OCI-LY7 (cell line): Measurements from ENCODE around the gene EEPD1. TPM values are rescaled to one million over a fixed set of nuclear protein-coding genes. Genes with fewer than 3 reads are reported as not detected.
A peak's percentile ranks its signal among the peaks of the same experiment; 100 is the strongest.

ENCODE experiments used
- BruUV-seq: library from RNA; stranded (reverse); fragments of 400-500 nt; replicated peaks from 2 replicates; lab custom pipeline; 2021; lab: Mats Ljungman, UMichigan
- CTCF ChIA-PET: fragments of 300-600 bp; sonication (Branson Sonifier 250); formaldehyde crosslinking; loops from one replicate; lab custom pipeline; 2022; ENCODE audit warnings: antibody characterized with exemption; ENCODE audit not compliant: unreplicated experiment; lab: Charles Lee
- POLR2A ChIA-PET: fragments of 300-600 bp; sonication (Branson Sonifier 250); formaldehyde crosslinking; loops from one replicate; lab custom pipeline; 2022; ENCODE audit warnings: antibody characterized with exemption; lab: Charles Lee
- DNase-seq: peaks from one replicate; pipeline ENCODE4 v3.0.0-alpha.2; 2015; ENCODE audit warnings: low spot score
- H2AFZ ChIP-seq: fragments of 200-600 bp; sonication (generic), shearing (Covaris generic); 2 replicates; pipeline ENCODE4 v1.6.1; 2014; ENCODE audit warnings: mild to moderate bottlenecking, antibody characterized with exemption, low read length, moderate library complexity
- H3K27ac ChIP-seq: fragments of 200-600 bp; sonication (generic); 2 replicates; pipeline ENCODE4 v1.5.1; 2014; ENCODE audit warnings: mixed run types, low read depth, mild to moderate bottlenecking, moderate library complexity, low read length, inconsistent platforms; ENCODE audit not compliant: poor library complexity, severe bottlenecking
- H3K36me3 ChIP-seq: fragments of 200-600 bp; sonication (generic); 2 replicates; pipeline ENCODE4 v1.6.1; 2014; ENCODE audit warnings: mild to moderate bottlenecking, antibody characterized with exemption, low read length, moderate library complexity, mixed read lengths; ENCODE audit not compliant: insufficient read depth
- H3K4me1 ChIP-seq: fragments of 200-600 bp; sonication (generic); 2 replicates; pipeline ENCODE4 v1.5.1; 2014; ENCODE audit warnings: mild to moderate bottlenecking, low read length; ENCODE audit not compliant: insufficient read depth, poor library complexity, severe bottlenecking
- H3K4me2 ChIP-seq: fragments of 200-600 bp; sonication (generic); 2 replicates; pipeline ENCODE4 v1.6.1; 2014; ENCODE audit warnings: mild to moderate bottlenecking, low read length
- H3K4me3 ChIP-seq: fragments of 200-600 bp; sonication (generic); 2 replicates; pipeline ENCODE4 v1.5.1; 2014; ENCODE audit warnings: mild to moderate bottlenecking, low read depth, low read length; ENCODE audit not compliant: poor library complexity, severe bottlenecking
- H3K79me2 ChIP-seq: fragments of 200-600 bp; sonication (generic); 2 replicates; pipeline ENCODE4 v1.6.1; 2016; ENCODE audit warnings: low read depth, mild to moderate bottlenecking, low read length, moderate library complexity, mixed read lengths; ENCODE audit not compliant: insufficient read depth
- H3K9me2 ChIP-seq: fragments of 200-600 bp; sonication (generic); 2 replicates; pipeline ENCODE4 v1.6.1; 2016; ENCODE audit warnings: mild to moderate bottlenecking, low read length, mixed read lengths; ENCODE audit not compliant: insufficient read depth
- H3K9me3 ChIP-seq: fragments of 200-600 bp; sonication (generic); 2 replicates; pipeline ENCODE4 v1.6.1; 2014; ENCODE audit warnings: mild to moderate bottlenecking, mixed run types, low read length, mixed read lengths
- H4K20me1 ChIP-seq: fragments of 200-600 bp; sonication (generic); 2 replicates; pipeline ENCODE4 v1.6.1; 2014; ENCODE audit warnings: mild to moderate bottlenecking, antibody characterized with exemption, low read length, moderate library complexity, mixed read lengths; ENCODE audit not compliant: insufficient read depth
- EZH2phosphoT487 ChIP-seq: fragments of 200-600 bp; sonication (generic); IDR thresholded peaks from 2 replicates; pipeline ENCODE4 v1.6.1; 2018; ENCODE audit warnings: low read depth, borderline replicate concordance, mild to moderate bottlenecking, mixed run types, antibody characterized with exemption, low read length, moderate library complexity, mixed read lengths
- intact Hi-C: fragments of 100-400 bp; cut with micrococcal nuclease; formaldehyde crosslinking; loops from one replicate; pipeline ENCODE4 v1.10.0; 2022; ENCODE audit not compliant: unreplicated experiment
- total RNA-seq, 2 experiments: library from RNA; depleted of rRNA in 1 of 2; stranded (reverse); fragments of >200 nt in 1 of 2; shearing (Covaris generic) in 1 of 2; gene quantifications; 2 replicates each; pipeline ENCODE4 v1.2.3, GENCODE V29; 2014 to 2022
- TF ChIP-seq, protein P1 (sequence below): fragments of 200-600 bp; sonication (generic); conservative IDR thresholded peaks from 2 replicates; pipeline ENCODE4 v1.5.1; 2014; ENCODE audit warnings: mild to moderate bottlenecking, antibody characterized with exemption, low read length, moderate library complexity, mixed read lengths

Gene EEPD1
- total RNA-seq, 2 experiments from 2014 or later = 1.7 to 8.1 TPM

DNA sequence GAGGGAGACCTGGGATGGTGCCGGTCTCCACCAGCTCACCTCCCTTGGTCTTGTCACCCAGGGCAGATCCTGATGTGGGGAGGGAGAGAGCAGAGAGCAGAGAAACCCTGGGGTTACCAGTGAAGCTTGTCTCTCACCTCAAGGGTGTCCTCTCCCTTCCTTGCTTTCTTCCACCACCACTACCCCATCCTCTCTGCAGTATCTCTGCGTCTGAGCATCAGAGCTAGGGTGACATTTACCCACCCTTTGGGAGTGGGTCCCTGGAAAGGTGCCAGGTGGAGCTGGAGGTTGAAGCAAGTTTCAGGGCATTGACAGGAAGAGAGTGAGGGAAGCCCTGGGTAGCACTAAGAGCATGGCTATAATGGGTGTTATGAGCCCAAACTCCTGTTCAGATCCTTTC, 161.4 kb downstream of the EEPD1 start:
- Histone ChIP-seq H3K36me3 (no peaks in the 10 kb centered on the region), H3K27ac (no peak overlapping the region), H3K4me1 (no peaks in the 10 kb centered on the region), H4K20me1 (no peaks in the 10 kb centered on the region), H3K4me3 (no peak overlapping the region), H2AFZ (no peak overlapping the region), H3K9me3 (no peaks in the 10 kb centered on the region), H3K79me2 (no peaks in the 10 kb centered on the region), H3K9me2 (no peaks in the 10 kb centered on the region), H3K4me2 (no peak overlapping the region)
- no TSS peak for BruUV-seq
- intact Hi-C loops = no loop called here
- DNase-seq = no peak
- ChIA-PET CTCF (no interaction called here), POLR2A (no interaction called here)
- TF ChIP-seq EZH2phosphoT487 = no peak
- TF ChIP-seq, protein P1, sequence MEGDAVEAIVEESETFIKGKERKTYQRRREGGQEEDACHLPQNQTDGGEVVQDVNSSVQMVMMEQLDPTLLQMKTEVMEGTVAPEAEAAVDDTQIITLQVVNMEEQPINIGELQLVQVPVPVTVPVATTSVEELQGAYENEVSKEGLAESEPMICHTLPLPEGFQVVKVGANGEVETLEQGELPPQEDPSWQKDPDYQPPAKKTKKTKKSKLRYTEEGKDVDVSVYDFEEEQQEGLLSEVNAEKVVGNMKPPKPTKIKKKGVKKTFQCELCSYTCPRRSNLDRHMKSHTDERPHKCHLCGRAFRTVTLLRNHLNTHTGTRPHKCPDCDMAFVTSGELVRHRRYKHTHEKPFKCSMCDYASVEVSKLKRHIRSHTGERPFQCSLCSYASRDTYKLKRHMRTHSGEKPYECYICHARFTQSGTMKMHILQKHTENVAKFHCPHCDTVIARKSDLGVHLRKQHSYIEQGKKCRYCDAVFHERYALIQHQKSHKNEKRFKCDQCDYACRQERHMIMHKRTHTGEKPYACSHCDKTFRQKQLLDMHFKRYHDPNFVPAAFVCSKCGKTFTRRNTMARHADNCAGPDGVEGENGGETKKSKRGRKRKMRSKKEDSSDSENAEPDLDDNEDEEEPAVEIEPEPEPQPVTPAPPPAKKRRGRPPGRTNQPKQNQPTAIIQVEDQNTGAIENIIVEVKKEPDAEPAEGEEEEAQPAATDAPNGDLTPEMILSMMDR = no peak

DNA sequence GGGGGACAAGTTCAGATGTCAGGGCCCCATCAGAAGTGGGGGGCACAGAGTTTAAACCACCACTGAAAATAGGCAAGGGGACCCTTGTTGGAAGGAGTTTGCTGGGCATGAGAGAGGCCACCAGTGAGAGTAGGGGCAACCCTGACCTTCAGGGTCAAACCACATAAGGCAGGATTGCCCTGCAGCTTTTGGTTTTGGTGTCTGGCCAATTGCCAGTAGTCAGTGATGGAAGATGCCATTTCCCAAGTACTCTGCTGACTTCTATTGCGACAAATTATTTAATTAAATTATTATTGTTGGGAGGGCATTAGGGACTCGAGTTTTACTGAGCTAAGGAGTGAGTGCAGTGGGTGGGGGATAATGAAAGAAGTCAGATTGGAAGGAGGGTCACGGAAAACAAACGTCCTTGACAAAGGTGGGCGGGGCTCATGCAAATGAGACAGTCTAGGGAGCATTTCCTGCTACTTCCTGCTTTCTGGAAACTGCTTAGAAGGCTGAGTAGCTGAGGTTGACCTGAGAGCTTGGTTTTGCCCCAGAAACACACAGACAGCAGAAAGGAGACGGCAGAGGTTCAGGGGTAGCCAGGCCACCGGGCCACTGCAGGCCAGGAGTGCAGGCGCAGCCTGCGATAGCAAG, 162.4 kb downstream of the EEPD1 start:
- DNase-seq = peak; percentile 13
- TF ChIP-seq, protein P1 = no peak
- no peak for TF ChIP-seq EZH2phosphoT487
- no TSS peak for BruUV-seq
- no peak overlapping the region for H2AFZ ChIP-seq
- ChIA-PET CTCF (no interaction called here), POLR2A (interaction anchor here (0.6 kb wide), 1 partner anchor 288 kb away, joined by 3 read pairs; no protein-coding TSS in a partner anchor)
- H3K9me3 ChIP-seq = no peaks in the 10 kb centered on the region
- no peak overlapping the region for H3K27ac ChIP-seq
- H3K4me2 ChIP-seq = no peak overlapping the region
- H3K79me2 ChIP-seq = no peaks in the 10 kb centered on the region
- H4K20me1 ChIP-seq = no peaks in the 10 kb centered on the region
- no peaks in the 10 kb centered on the region for H3K4me1 ChIP-seq
- intact Hi-C loops = loop anchor here (5.0 kb wide), 1 partner anchor 398 kb away; no protein-coding TSS in a partner anchor
- H3K36me3 ChIP-seq = no peaks in the 10 kb centered on the region
- H3K9me2 ChIP-seq = no peaks in the 10 kb centered on the region
- H3K4me3 ChIP-seq = no peak overlapping the region

- no peaks in the 10 kb centered on the region for H3K36me3 ChIP-seq
- H3K9me2 ChIP-seq = no peaks in the 10 kb centered on the region
- H2AFZ ChIP-seq = no peak overlapping the region
- no TSS peak for BruUV-seq
- no peak overlapping the region for H3K4me2 ChIP-seq
- no peak for DNase-seq
- no peak for TF ChIP-seq EZH2phosphoT487
- H3K4me3 ChIP-seq = no peak overlapping the region
- intact Hi-C loops = loop anchor here (5.0 kb wide), 1 partner anchor 399 kb away; no protein-coding TSS in a partner anchor
- no peaks in the 10 kb centered on the region for H3K4me1 ChIP-seq
- POLR2A ChIA-PET = interaction anchor here (0.6 to 1.4 kb wide), 2 partner anchors 337 to 1365 kb away, joined by 3 read pairs; no protein-coding TSS in a partner anchor
- no peaks in the 10 kb centered on the region for H3K9me3 ChIP-seq
- CTCF ChIA-PET = no interaction called here
- H3K79me2 ChIP-seq = no peaks in the 10 kb centered on the region
- H4K20me1 ChIP-seq = no peaks in the 10 kb centered on the region
- no peak overlapping the region for H3K27ac ChIP-seq
Observed at GRCh38 chr7:36316319-36316718, 163.3 kb downstream of the EEPD1 start.
